Middle frontal gyrus (tissue), 1 donor: ENCODE data around the gene PKP1.

Experiments used
- DNase-seq: peaks from one replicate; pipeline ENCODE4 v3.0.0-alpha.2; 2015; ENCODE audit warnings: low spot score; ENCODE audit errors: extremely low spot score

PKP1 gene

GRCh38 chr1:201350884-201351283 is 67.6 kb downstream of the PKP1 start:
- DNase-seq = no peak

- DNase-seq = no peak
Measured at GRCh38 chr1:201351617-201352016, 68.3 kb downstream of the PKP1 start.

DNA sequence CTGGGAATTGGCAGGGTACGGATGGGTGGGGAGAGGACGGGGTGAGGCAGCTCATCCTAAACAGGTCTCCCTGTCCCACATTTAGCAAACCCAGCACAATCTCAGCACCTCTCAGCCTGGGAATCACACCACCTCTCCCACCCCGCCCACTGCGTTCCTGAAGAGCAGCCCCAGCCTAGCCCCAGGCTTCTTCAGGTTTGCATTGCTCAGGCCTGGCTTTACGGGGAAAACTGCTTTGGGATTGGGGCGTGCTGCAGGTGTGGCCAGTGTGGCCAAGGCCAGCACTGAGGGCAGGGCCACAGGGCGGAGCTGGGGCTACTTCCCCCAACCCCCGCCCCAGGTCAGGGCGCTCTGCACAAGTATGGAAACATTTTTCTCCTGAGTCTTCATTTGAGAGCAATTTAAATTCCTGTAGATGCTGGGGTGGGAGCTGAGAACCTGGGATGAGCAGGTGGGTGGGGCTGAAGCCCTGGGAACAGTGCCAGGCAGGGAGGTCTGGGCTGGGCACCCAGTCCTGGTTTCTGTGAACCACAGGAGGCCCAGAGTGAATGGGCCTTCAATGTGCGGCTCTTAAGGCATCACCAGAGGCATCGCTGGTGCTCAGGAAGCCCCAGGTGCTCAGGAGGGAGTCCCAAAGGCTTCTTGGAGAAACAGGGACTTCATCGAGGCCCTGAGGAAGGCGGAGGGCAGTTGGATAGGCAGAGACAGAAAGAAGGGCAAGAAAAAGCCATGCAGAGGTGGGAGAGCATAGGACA is 70.1 kb downstream of the PKP1 start:
- no peak for DNase-seq

DNA sequence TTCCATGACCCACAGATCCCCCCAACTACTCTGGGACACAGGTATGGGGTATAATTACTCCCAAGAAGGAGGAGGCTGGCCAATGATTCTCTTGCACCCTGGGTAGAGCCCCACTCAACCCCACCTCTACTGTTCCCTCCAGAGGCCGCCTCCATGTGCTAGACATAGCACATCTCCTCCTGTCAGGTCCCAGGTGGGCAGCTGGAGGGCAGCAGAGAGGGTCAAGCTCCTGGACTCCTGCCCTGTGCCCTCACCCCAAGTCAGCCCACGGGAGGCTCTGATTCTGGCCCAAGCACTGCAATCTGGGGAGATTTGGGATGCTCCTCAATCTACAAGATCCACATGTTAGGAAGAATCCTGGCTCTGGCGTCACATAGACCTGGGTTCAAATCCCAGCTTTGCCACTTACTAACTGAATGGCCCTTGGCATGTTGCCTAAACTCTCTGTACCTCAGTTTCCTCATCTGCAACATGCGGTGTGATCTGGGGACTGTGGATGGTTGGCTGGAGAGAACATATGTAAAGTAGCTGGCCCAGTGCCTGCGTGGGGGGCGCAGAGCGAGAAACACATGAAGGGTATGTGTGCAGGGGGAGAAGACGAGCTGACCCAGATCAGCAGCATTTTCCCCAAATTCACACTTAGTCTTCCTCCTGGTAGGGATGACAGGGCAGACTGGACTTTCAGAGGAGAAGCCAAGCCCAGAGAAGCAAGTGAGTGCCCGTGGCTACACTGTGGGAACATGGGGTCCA is 71.0 kb downstream of the PKP1 start:
- no peak for DNase-seq

- DNase-seq = no peak
Measured at GRCh38 chr1:201354901-201355295, 71.6 kb downstream of the PKP1 start.

- DNase-seq = no peak
Measured at GRCh38 chr1:201355471-201355870, 72.2 kb downstream of the PKP1 start.

GRCh38 chr1:201356236-201356635 is 72.9 kb downstream of the PKP1 start:
- DNase-seq = no peak

- no peak for DNase-seq
Measured at GRCh38 chr1:201356701-201357100, 73.4 kb downstream of the PKP1 start.

DNA sequence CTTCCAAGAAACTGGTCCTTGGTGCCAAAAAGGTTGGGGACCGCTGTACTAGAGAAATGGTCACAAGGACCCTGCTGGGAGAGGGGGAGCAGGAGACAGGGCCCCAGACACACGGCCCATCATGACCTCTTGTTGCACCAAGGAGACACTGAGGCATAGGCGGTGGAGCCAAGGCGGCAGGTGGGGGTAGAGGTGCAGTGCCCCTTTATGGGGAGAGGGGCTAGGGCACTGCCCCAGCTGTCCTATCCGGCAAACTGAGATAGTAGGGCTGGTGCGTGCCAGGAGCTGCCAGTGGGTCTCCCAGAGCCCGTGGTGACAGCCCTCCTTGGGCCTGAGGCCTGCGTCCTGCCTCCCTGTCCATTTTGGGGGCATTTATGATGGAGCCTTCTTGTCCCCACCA is 73.9 kb downstream of the PKP1 start:
- DNase-seq = no peak

GRCh38 chr1:201357636-201358348 is 74.5 kb downstream of the PKP1 start:
- DNase-seq = no peak

DNA sequence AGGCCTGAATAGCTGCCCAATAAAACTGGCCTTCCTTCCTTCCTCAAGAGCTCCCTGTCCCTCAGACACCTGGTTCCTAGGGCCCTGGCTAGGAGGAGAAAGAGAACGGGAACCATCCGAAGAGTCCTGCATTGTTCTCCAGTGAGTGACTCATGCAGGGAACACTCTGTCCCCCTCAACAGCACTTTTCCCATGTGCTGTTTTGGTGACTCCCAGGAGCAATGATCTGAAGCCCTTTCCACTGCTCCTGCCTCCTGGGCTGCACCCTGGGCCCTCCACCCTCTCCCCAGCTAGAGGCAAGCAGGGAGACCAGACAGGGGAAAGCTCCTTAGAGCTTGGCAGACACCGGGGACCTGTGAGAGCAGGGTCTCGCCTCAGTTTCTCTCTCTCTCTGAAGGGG is 75.3 kb downstream of the PKP1 start:
- no peak for DNase-seq

- no peak for DNase-seq
Measured at GRCh38 chr1:201359031-201359872, 75.9 kb downstream of the PKP1 start.

DNA sequence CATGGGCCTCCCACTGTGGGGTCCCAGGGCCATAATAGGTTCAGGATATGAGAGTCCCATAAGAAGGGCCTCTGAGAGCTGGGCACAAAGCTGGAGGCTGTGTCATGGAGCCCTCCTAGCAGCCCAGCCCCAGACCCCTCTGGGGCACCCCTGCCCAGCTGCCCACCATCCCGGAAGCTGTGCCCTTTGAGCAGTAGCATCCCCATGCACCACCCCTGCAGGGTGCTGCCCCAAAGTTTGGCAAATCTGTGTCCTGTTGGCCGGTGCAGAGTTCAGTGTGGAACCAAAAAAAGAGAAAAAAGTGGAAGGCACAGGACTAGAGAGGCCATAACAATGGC is 76.5 kb downstream of the PKP1 start:
- no peak for DNase-seq

DNA sequence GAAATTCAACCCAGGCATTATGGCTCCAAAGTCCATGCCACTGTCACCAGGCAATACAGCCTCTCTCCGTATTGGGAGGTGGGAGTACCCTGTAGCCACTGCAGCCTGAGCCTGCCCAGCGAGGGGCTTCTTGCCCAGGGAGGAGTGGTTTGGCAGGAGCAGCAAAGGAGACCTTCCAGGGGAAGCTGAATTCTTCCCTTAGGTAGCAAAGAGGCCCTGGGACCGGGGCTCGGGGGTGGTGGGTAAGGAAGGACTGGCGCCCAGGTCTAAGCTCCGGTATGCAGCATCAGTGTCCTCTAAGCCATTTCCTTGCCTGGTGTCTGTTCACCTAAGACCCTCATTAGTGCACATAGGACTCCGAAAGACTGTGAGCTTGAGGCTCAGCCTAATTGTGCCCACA is 77.2 kb downstream of the PKP1 start:
- DNase-seq = no peak

GRCh38 chr1:201360901-201361651 is 77.8 kb downstream of the PKP1 start:
- no peak for DNase-seq

- DNase-seq = no peak
Measured at GRCh38 chr1:201361652-201362504, 78.6 kb downstream of the PKP1 start.

- DNase-seq = no peak
Measured at GRCh38 chr1:201362906-201363305, 79.6 kb downstream of the PKP1 start.

- no peak for DNase-seq
Measured at GRCh38 chr1:201363467-201363866, 80.2 kb downstream of the PKP1 start.

- no peak for DNase-seq
Measured at GRCh38 chr1:201364808-201365105, 81.5 kb downstream of the PKP1 start.

DNA sequence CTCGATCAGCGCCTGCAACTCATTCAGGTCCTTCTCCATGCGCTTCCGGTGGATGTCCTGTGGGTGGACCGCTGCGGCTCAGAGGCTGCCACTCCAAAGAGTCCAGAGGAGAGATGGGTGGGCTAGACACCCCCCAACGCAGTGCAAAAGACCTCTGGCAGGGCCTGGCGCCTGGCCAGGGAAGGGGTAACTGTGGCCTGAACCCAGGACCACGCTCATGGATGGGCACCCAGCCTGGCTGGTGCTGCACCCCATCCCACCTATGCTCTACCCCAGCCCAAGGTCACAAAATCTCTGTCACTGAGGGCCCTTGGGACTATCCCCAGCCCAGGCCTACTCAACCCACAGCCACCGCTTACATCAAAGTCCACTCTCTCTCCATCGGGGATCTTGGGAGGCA is 81.9 kb downstream of the PKP1 start:
- no peak for DNase-seq
